ENCODE measurements around the gene LTBP2. TPM values are rescaled to one million over a fixed set of nuclear protein-coding genes. Genes with fewer than 3 reads are reported as not detected.

LTBP2 gene
- polyA plus RNA-seq, 1 experiment, result 41.1 TPM

GRCh38 chr14:74507840-74508239 is 104.2 kb downstream of the LTBP2 start:
- DNase-seq (ENCODE audit: low read depth), result no peak
- no peaks in the 10 kb centered on the region for H3K27me3 ChIP-seq (ENCODE audit: control insufficient read depth, insufficient read depth, low read length)
- ChIA-PET POLR2A (no interaction called here), CTCF (interaction anchor here (1.1 to 1.3 kb wide), 2 partner anchors 13 to 75 kb away, joined by 3 read pairs; no protein-coding TSS in a partner anchor)
- peaks cover 6% of the 10 kb centered on the region for H3K36me3 ChIP-seq (ENCODE audit: control insufficient read depth, insufficient read depth, low read length)
- TF ChIP-seq CTCF (IDR thresholded peaks at IDR 0.05; ENCODE audit: insufficient read depth, low read depth, low read length), result no peak
- no peak overlapping the region for H3K4me3 ChIP-seq (ENCODE audit: low read depth, low read length)

- Histone ChIP-seq H3K4me3 (ENCODE audit: low read depth, low read length) (no peak overlapping the region), H3K27me3 (ENCODE audit: control insufficient read depth, insufficient read depth, low read length) (no peaks in the 10 kb centered on the region), H3K36me3 (ENCODE audit: control insufficient read depth, insufficient read depth, low read length) (peaks cover 6% of the 10 kb centered on the region)
- no peak for TF ChIP-seq CTCF (IDR thresholded peaks at IDR 0.05; ENCODE audit: insufficient read depth, low read depth, low read length)
- POLR2A ChIA-PET, result no interaction called here
- CTCF ChIA-PET, result interaction anchor here (1.3 to 1.4 kb wide), 2 partner anchors 76 to 105 kb away, joined by 3 read pairs; partner anchors contain the start of gene LTBP2
- no peak for DNase-seq (ENCODE audit: low read depth)
Observed at GRCh38 chr14:74507085-74507484, 105.0 kb downstream of the LTBP2 start.

GRCh38 chr14:74506411-74506851 is 105.6 kb downstream of the LTBP2 start:
- CTCF ChIA-PET, result interaction anchor here (1.4 kb wide), 1 partner anchor 105 kb away, joined by 3 read pairs; the partner anchor contains the start of gene LTBP2
- no peak for TF ChIP-seq CTCF (IDR thresholded peaks at IDR 0.05; ENCODE audit: insufficient read depth, low read depth, low read length)
- Histone ChIP-seq H3K27me3 (ENCODE audit: control insufficient read depth, insufficient read depth, low read length) (no peaks in the 10 kb centered on the region), H3K36me3 (ENCODE audit: control insufficient read depth, insufficient read depth, low read length) (peaks cover 6% of the 10 kb centered on the region), H3K4me3 (ENCODE audit: low read depth, low read length) (no peak overlapping the region)
- POLR2A ChIA-PET, result no interaction called here
- no peak for DNase-seq (ENCODE audit: low read depth)

GRCh38 chr14:74505831-74506230 is 106.2 kb downstream of the LTBP2 start:
- ChIA-PET CTCF (interaction anchor here (1.4 kb wide), 1 partner anchor 106 kb away, joined by 3 read pairs; the partner anchor contains the start of gene LTBP2), POLR2A (no interaction called here)
- Histone ChIP-seq H3K27me3 (ENCODE audit: control insufficient read depth, insufficient read depth, low read length) (no peaks in the 10 kb centered on the region), H3K36me3 (ENCODE audit: control insufficient read depth, insufficient read depth, low read length) (peaks cover 6% of the 10 kb centered on the region), H3K4me3 (ENCODE audit: low read depth, low read length) (no peak overlapping the region)
- TF ChIP-seq CTCF (IDR thresholded peaks at IDR 0.05; ENCODE audit: insufficient read depth, low read depth, low read length), result no peak
- no peak for DNase-seq (ENCODE audit: low read depth)

- DNase-seq (ENCODE audit: low read depth), result no peak
- no peak for TF ChIP-seq CTCF (IDR thresholded peaks at IDR 0.05; ENCODE audit: insufficient read depth, low read depth, low read length)
- CTCF ChIA-PET, result interaction anchor here (1.4 to 7.4 kb wide), 2 partner anchors 67 to 106 kb away, joined by 3 to 66 read pairs; partner anchors contain the start of gene LTBP2
- POLR2A ChIA-PET, result no interaction called here
- no peaks in the 10 kb centered on the region for H3K27me3 ChIP-seq (ENCODE audit: control insufficient read depth, insufficient read depth, low read length)
- H3K4me3 ChIP-seq (ENCODE audit: low read depth, low read length), result no peak overlapping the region
- H3K36me3 ChIP-seq (ENCODE audit: control insufficient read depth, insufficient read depth, low read length), result peaks cover 6% of the 10 kb centered on the region
Observed at GRCh38 chr14:74504874-74505720, 106.9 kb downstream of the LTBP2 start.
